Stimulated activated CD8-positive, alpha-beta memory T cell treated with anti-CD3 and anti-CD28 coated beads, Interleukin-12 subunit alpha, Interleukin-12 subunit beta, amount 100 ng/mL, for 24 hours (primary cell): Measurements from ENCODE around the gene LATS2.
A peak's percentile ranks its signal among the peaks of the same experiment; 100 is the strongest.
"Not testable (repeated sequence)": the region's sequence is repeated elsewhere in the genome, so short reads cannot be mapped to it uniquely, and the experiment has no call there.

Experiments
- DNase-seq: peaks from one replicate; pipeline ENCODE4 v3.0.0-alpha.2; 2020; ENCODE audit errors: extremely low read depth

LATS2 gene

GRCh38 chr13:20967340-20967739 lies 94.0 kb downstream of the LATS2 start:
- DNase-seq: no peak

- DNase-seq: no peak
These were observed 96.5 kb downstream of the LATS2 start for GRCh38 chr13:20964904-20965303.

- DNase-seq: not testable (repeated sequence)
These were observed 99.7 kb downstream of the LATS2 start for GRCh38 chr13:20961663-20962062.

DNA sequence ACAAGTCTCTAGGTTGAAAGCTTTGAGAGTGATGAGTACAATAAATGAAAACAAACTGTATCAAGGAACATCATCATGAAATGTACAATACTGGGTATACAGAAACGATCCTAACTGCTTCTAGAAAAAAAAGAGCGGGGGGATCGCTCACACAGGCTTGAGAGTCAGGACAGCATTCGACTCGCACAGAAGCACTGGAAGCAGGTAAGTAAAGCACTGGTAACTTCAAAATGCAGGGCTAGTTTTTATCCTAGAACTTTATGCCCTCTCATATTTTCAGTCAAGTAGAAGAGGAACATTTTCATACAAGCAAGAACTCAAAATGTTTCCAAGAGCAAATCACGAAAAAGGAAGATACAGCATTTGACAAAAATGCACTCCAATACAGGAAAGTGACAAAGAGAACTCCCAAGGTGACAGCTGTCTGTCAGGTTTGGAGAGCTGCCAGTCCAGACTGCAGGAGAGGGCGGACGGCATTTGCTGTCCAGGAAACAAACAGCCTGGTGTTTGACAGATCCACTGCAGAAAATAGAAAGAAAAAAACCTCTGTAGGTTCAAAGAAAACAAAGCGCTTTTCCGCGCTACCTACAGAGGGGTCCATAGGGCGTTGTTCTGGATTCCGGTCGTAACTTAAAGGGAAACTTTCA lies 100.6 kb downstream of the LATS2 start:
- no peak for DNase-seq

DNA sequence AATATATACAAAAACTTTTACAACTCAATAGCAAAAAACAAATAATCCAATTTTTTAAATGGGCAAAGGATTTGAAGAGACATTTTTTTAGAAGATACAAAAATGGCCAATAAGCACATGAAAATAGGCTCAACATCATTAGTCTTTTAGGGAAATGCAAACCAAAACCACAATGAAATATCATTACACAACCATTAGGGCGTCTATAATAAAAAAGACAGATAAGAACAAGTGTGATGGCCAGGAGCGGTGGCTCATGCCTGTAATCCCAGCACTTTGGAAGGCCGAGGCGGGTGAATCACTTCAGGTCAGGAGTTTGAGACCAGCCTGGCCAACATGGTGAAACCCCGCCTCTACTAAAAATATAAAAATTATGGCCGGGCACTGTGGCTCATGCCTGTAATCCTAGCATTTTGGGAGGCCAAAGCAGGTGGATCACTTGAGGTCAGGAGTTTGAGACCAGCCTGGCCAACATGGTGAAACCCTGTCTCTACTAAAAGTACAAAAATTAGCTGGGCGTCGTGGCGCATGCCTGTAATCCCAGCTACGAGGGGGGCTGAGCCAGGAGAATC lies 104.3 kb downstream of the LATS2 start:
- DNase-seq: not testable (repeated sequence)

DNA sequence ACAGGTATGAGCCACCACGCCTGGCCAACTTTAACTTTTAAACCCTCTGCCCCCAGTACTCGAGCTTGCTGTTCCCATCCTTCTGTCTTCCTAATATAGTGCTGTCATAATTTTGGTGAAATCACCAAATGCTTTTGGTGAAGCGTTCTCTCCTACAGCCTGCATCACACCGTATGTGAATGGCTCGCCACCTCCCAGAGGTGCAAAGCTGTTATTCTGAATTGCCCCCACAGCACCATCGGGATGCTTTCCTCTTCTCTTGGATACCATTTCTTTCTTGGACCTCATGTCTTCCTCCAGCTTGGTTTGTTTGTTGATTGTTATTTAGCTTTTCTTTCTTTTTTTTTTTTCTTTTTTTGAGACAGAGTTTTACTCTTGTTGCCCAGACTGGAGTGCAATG lies 105.9 kb downstream of the LATS2 start:
- DNase-seq: no peak

GRCh38 chr13:20953245-20953931 lies 108.0 kb downstream of the LATS2 start:
- no peak for DNase-seq

DNA sequence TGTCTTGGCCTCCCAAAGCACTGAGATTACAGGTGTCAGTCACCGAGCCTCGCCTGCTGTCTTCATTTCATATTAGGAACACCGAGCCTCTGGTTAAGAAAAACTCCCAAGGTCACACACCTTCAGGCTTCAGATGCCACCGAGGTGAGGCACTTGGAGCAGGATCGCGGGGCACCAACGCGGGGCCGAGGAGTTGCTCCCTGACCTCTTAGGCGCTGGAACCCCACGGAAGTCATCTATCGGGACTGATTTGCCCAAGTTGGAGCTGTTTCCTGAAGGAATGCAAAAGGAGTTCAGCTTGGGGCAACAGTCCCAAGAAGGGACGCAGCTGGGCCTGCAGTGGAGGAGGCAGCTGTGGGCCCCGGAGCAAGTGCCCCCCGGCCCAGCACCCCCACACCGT lies 108.5 kb downstream of the LATS2 start:
- no peak for DNase-seq

DNA sequence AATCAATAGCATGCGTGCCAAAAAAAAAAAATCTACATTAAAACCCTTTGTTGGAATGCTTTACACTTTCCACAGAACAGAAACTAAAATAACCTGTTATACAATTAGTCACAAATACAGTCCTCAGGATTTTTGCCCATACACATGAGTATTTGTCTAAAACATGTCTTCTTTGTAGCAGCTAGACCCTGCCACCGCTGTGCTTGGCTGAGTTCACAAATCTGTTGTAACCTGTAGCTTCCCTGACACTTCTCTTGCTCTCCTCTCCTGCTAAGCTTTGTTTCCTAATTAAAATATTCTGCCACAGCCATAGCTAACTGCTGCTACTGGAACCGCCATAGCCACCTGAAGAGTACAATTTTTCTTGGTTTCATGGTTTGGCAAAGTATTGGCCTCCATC lies 113.4 kb downstream of the LATS2 start:
- not testable (repeated sequence) for DNase-seq

GRCh38 chr13:20945952-20946383 lies 115.4 kb downstream of the LATS2 start:
- DNase-seq: no peak

DNA sequence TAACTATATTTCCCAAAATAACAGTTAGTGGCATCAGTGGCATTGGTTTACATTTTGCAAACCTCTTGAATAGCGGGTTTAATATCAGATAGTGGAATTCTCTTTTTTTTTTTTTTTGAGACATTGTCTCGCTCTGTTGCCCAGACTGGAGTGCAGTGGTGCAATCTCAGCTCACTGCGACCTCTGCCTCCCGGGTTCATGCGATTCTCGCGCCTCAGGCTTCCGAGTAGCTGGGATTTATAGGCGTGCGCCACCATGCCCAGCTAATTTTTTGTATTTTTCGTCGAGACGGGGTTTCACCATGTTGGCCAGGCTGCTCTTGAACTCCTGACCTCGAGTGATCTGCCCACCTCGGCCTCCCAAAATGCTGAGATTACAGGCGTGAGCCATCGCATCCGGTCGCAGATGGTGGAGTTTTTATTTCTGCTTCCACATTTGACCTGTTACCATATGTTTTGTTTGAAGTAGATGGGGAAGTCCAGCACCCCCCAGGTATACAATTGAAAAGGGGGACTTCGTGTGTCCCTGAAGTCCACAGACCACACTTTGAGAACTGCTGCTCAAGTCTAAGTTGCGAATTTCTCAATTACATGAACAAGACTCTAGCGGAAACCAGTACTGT lies 118.3 kb downstream of the LATS2 start:
- DNase-seq: no peak

DNA sequence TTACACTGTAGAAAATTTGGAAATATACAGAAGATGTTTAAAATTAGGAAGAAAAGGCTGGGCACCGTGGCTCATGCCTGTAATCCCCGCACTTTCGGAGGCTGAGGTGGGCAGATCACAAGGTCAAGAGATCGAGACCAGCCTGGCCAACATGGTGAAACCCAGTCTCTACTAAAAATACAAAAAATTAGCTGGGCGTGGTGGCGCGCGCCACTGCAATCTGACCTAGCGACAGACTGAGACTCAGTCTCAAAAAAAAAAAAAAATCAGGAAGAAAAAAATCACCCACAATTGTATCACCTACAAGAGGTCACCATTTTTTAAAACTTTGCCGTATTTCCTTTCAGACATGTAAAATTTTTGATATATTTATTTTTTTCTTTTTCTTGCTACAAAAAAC lies 120.9 kb downstream of the LATS2 start:
- DNase-seq: not testable (repeated sequence)

DNA sequence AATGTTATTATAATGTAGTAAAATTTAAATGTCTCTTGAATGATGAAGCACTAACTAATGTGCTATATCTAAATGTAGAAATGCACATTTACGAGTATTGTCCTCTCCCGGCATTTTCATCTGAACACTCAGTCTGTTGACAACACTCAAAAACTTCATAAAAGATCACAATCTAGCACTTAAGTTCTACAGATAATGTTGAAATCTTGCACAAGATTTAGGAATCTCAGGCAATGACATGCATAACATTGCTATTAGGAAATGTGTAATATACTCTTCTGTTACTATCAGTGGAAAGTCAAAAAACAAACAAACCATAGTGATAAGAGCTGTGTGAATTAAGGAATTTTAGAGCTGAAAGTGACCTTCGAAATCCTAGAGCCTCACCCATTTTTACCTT lies 121.3 kb downstream of the LATS2 start:
- no peak for DNase-seq

- no peak for DNase-seq
These were observed 121.7 kb downstream of the LATS2 start for GRCh38 chr13:20939662-20940061.

- no peak for DNase-seq
These were observed 123.1 kb downstream of the LATS2 start for GRCh38 chr13:20938302-20938701.

DNA sequence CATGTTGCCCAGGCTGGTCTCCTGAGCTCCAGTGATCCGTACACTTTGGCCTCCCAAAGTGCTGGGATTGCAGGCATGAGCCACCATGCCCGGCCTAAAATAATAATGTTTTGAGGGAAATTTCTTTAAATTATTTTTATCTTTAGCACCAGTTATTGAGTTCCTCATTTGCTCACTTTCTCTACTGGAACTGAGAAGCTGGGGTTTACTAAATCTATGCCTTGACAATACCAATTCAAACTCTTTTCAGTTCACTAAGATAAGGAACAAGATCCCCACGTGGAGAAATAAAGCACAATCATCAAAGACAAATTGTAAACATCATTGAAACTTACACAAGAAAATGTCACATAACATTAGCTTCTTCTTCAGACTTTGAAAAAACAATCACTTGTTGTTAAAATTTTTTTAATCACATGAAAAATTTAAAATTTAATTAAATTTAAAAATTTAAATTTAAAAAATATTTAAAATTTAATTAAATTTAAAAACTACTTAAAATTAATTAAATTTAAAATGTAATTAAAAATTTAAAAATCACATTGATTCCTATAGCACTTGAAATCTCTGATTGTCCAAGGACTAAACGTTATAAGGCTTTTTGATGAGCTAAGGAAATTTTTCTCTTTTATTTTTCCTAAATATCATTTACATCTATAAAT lies 133.7 kb downstream of the LATS2 start:
- no peak for DNase-seq

GRCh38 chr13:20925395-20925790 lies 136.0 kb downstream of the LATS2 start:
- not testable (repeated sequence) for DNase-seq

- peak; percentile 36 for DNase-seq
These were observed 136.5 kb downstream of the LATS2 start for GRCh38 chr13:20924758-20925394.

DNA sequence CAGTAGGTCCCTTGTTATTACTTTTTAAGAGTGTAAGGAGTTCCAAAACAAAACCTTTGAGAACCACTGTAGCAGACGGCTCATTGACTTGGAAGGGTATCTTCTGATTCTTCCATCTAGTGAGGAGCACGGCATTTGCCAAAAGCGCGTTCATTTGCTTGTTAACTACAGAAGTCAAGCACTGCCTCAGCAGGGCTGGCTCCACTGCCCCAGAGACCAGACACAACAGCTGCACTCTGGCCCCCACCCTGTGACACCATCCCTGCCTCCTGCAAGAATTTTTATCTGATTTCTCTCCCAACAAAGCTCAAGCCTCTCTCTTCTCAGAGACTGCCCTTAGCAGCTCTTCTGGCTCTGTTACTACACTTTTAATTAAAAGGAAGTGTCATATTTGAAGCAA lies 138.1 kb downstream of the LATS2 start:
- DNase-seq: no peak
